ENCODE data around the gene FRMD4A.

GRCh38 chr10:14151571-14151970 is 179.2 kb downstream of the FRMD4A start:
- no peak for TF ChIP-seq CTCF (IDR thresholded peaks at IDR 0.05)
- TF ChIP-seq POLR2A (IDR thresholded peaks at IDR 0.05): no peak
